HG03095 (cell line): ENCODE results near the gene FOXF2.

Source experiments
- ATAC-seq: cut with Tn5 transposase; IDR thresholded peaks from one replicate; pipeline ENCODE4 v1.9.1; 2021; ENCODE audit warnings: moderate library complexity; ENCODE audit not compliant: unreplicated experiment

FOXF2 gene

DNA sequence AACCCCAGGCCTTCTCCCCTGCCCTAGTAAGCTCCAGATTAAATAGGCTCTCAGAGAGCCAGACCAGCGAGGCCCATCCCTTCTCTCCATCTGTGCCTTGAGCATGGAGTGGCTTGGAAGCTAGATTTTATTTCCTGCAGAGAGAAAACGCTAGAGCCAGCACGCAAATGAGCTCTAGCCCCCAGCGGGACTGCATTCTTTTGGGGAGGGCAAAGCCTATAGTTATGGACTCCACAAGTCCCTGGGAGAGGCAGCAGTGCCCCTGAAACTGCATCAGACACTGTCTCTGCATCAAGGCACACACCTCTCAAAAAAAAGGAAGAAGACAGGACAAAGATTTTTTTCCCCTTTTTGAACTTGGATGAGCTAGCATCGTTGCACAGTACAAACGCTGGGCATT lies 15.8 kb downstream of the FOXF2 start:
- no peak for ATAC-seq

DNA sequence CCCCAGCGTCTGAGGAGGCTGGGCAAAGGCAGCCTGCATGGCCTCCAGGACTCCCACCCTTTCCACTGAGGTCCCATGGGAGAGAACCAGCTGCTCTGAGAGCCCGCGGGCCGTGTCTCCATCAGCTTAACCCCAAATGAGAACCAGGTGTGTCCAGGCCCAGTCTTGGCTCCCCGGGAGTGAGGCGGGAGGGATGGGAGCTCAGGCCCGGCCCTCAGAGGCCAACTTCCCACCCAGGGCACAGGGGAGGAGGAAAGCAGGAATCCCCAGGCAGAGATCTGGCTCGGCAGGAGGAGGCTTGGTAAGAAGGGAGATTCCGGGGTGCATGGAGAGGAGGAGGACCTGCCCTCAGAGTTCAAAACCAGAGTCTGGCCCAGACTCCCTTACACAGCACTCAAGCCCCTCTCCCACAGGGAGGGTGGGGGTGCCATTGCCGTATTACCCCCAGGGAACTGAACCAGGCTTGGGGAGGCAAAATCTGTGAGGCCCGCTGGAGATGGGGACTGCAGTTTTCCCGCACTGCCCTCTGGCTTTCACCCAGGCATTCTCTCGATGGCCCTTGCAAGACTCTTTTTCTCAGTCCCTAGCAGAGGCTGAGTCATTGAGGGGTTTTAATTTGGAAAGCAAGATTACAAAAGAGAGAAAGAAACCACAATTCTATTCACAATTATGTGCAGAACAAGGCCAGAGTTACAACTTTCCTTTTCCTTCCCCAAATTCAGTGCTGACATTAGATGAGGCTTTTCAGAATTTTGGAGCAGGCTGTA lies 17.1 kb downstream of the FOXF2 start:
- ATAC-seq: no peak

DNA sequence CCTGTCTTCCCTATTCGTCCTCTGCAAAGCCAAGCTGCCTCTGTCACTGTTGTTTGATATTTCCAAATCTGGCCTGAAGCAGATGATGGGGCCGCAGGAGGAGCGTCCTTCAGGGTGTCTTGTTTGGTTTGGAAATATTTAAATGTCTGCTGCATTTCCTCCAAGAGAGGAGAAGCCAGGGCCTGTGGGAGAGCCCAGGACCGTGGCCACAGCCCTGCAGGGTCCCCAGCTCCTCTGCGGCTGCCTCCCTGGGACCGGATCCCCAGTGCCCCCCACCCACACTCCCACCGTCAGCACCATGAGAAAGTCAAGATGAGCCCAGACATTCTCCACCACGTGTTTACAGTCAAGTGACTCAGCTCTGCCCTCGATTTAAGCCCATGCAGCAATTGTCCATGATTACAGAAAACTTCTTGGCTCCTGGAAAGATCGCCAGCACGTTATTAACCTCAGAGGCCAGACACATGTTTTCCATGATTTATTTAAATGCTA lies 18.2 kb downstream of the FOXF2 start:
- ATAC-seq: no peak

DNA sequence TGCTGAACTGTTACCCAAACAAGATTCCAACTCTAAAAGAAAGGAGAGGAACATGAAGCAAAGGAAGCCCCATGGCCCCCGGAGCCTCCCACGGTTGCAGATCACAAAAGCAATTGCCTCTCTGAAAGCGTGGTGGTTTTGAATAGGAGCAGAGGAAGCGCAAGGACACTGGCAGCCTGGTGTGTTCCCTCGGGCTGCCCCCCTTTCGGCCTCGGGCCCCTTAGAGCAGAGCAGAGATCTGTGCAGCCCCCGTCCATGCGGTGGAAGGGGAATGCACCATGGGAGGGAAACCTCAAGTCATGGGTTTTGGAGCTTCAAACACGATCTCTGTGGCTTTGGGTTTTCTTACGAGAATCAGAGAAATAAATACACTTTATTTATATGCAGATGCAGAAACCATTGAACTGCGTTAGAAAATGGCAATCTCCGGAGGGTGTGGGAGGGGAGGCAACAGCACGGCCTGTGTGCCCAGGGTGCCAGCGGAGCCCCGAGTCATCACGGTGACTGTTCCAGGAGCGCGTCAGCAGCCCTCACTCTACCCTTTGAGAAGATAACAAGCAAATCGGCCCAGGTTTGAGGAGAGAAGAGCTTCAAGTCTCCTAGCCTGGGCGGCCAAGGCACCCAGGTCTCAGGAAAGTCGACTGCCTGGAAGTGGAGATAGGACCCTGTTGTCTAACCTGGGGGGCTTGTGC lies 20.5 kb downstream of the FOXF2 start:
- no peak for ATAC-seq

DNA sequence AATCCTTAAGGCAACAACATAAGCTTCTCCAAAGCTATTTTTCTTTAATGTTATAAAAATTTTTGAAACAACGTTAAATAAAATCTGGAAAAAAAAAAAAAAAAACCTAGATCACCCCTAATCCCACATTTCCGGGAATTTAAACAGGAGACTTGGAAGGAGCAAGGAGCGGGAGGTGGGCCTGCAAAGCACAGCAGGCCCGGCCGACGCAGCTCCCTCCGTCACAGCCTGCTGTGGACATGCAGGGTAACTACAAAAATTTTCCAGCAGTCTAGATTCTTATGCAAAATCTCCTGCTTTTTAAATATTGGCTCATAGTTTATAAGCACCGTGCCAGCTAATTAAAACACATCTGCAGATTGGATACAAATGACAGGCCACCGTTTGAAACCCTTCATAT lies 23.5 kb downstream of the FOXF2 start:
- ATAC-seq: no peak

DNA sequence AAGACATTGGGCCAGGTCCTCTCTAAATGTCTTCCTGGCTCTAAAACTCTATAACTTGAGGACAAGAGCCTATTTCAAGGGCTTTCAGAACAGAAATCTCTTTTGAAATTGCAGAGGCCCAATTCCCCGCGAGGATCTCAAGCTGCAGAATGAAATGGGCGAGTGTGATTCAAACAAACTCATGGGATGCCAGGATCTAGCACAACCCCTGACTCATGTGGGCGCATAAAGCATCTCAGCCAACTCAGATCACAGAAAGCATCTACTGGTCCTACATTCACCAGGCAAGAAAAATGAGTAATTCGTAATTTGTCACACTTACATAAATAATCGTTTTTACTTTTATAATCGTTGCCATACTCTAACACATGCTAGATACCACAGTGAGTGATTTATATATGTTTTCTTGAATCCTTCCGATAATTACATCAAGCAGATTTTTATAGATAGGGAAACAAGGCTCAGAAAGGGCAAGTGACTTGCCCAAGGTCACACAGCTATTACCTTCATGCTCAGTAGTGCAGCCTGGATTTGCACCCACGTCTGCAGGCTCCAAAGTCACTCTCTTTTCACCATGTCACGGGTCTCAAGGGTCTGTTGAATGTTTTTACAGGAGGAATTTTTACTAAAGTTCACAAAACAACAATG lies 26.2 kb downstream of the FOXF2 start:
- ATAC-seq: no peak

DNA sequence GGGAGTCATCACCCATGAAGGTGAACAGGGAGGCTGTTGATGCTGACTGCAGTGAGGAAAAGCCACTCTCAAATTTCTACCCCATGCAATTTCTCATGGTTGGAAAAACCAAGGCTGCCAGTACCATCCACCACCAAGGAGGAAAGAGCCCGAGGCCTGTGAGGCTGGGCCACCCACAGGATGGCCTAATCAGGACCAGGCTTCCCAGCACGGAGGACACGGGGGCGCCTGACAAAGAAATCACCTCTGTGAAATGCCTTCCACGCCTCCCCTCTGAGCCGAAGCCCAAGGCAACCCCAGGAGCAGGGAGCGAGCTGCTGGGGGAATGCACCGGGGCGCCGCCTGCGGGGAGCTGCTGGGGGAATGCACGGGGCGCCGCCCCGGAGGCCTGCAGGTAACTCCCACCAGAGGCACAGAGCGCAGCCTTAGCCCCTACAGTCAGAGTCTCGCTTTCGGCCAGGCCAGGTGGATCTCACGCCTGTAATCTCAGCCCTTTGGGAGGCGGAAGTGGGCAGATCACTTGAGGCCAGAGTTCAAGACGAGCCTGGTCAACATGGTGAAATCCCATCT lies 26.9 kb downstream of the FOXF2 start:
- ATAC-seq: no peak

DNA sequence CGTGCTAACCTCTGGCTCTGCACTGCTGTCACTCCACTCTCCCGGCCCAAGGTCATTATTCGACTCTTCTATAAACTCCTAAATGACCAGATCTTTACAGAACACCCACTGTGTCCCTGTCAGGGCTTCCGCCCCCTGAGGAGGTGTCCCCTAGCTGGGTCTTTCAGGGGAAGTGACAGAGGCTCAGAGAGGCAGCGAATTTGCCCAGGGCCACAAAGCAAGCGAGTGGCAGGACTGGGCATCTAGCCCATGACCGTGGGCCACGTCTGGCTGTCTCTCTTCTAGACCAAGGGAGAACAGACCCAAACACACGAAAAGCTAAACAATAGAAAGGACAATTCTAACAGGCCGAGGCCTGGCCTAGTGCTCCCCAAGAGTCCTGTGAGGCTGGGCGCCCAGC lies 27.4 kb downstream of the FOXF2 start:
- ATAC-seq: no peak

DNA sequence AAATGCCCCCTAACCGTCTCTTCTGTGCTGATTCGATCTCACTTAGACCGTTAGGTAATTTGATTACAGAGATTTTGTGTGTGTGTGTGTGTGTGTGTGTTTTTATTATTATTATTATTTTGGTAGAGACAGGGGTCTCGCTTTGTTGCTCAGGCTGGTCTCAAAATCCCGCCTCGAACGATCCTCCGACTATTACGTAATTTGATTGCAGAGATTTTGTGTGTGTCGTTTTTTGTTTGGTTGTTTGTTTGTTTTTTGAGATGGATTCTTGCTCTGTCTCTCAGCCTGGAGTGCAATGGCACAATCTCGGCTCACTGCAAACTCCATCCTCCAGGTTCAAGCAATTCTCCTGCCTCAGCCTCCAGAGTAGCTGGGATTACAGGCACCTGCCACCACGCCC lies 28.3 kb downstream of the FOXF2 start:
- ATAC-seq: no peak

DNA sequence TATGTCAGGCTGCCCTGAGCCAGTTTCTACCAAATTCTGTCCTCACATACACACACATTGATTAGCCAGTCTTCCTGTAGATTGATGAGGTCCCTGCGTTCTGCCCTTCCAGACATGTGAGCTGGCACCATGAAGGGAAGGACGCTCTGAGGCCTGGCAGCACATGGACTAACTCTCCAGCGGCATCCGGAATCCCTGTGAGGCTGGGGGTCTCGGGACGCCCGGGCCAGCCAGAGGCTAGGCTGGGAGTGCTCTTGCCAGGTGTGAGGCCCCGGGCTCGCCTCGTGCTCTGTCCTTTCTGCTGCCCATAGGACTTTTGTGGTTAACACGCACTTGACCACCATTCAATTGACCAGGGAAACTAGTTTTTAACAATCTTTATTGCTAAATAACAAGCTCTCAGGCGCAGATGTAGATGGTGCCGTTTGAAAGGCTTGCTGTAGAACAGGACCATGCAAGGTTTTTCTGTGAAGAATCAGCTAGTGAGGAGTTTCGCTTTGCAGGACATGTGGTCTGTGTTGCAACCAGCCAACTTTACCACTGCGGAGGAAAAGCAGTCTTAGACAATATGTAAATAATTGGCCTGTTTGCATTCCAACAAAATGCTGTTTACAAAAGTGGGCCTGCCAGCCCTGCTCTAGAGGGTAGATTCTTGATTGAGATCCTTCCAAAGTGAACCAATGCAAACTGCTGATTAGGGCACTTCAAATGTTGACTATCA lies 29.3 kb downstream of the FOXF2 start:
- ATAC-seq: no peak

DNA sequence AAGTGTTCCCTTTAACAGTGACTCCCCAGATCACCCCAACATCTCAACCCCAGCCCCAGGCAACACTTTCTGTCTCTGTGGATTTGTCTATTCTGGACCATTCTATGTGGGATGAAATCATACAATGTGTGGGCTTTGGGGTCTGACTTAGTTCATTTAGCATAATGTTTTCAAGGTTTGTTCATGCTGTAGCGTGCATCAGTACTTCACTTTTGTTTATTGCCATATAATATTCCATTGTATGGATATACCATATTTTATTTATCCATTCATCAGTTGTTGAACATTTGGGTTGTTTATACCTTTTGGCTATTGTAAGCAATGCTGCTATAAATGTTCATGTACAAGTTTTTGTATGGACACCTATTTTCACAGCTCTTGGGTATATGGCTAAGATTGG lies 31.0 kb downstream of the FOXF2 start:
- no peak for ATAC-seq

DNA sequence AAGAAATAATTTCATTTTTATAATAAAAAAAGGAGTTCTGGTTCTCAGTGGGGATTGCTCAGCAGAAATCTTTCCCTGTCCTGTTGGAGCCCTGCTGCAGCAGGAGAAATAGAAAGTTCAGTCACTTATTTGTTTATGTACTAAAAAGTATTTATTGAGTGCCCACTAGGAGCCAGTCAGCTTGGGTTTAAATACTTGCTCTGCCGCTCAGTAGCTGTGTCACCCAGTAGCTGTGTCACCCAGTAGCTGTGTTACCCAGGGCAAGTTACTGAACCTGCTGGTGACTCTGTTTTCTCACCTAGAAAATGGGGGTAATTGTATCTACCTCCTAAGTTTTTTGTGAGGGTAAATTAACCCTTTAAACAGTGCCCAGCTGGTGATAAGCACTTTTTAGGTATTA lies 32.9 kb downstream of the FOXF2 start:
- ATAC-seq: no peak

DNA sequence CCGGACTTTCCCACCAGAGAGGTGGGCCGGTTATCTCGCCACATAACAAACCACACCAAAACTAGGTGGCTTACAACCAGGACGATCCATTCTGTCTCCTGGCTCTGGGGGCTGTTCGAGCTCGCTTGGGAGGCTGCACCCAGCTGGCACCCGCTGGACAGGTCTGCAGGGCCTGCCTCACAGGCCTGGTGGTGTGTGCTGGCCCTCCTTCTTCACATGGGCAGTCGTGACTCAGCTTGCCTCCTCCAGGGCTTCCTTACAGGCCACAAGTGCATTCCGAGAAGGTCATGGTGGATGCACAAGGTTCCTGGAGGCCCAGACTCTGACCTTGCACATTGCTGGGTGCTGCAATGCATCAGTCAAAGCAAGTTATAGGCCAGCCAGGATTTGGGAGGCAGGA lies 34.2 kb downstream of the FOXF2 start:
- ATAC-seq: no peak

DNA sequence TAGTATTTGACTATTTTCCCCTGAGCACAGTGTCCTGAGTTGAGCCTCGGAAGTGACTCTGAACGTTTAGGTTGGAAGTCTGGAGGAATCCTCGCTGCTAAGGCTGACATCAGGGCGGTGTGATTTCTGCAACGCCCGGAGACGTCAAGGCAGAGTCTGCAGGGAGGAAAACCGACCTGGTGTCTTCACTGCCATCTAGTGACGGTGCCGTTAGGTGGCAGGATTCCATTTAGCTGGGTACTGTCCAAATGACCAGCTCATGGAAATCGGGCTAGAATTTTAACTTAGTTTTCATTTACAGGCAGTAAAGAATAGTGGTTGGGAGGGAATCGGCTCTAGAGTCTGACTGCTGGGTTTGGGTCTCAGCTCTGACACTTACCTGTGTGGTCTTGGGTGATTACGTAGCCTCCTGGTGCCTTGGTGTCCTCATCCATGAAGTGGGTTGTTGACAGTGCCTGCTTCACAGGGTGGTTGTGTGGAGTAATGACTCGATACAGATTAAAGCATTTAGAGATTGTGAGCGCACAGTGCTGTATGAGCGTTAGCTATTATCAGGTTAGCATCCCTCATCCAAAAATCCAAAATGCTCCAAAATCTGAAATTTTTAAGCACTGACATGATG lies 35.0 kb downstream of the FOXF2 start:
- ATAC-seq: no peak

DNA sequence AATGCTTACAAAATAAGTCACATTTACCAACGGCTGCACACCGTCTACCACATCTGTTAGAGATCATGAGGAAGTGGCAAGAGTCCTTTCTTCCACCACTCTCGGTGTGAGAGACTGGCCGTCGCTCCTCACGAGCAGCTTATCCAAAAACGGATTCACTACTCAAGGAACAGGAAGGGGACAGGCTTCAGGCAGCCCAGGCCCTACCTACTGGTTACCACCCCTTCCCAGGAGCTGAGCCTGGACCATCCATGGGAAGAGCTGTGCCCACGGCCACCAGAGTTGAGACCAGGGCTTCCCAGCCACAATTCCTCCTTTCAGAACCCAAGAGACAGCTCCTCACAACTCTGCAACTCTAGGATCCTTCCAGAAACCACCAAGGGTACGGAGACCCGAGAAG lies 37.0 kb downstream of the FOXF2 start:
- ATAC-seq: no peak

DNA sequence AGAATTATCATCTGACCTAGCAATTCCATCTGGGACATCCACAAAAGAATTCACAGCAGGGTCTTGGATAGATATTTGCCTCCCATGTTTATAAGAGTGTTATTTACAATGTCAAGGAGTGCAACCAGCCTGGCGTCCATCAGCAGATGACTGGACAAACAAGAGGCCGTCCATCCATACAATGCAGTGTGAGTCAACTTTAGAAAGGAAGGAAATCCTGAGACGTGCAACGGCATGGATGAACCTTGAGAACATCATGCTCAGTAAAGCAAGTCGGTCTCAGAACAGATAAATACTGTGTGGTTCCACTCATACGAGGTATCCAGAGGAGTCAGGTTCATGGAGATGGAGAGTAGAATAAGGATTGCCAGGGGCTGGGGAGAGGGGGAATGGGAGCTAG lies 46.4 kb downstream of the FOXF2 start:
- no peak for ATAC-seq

DNA sequence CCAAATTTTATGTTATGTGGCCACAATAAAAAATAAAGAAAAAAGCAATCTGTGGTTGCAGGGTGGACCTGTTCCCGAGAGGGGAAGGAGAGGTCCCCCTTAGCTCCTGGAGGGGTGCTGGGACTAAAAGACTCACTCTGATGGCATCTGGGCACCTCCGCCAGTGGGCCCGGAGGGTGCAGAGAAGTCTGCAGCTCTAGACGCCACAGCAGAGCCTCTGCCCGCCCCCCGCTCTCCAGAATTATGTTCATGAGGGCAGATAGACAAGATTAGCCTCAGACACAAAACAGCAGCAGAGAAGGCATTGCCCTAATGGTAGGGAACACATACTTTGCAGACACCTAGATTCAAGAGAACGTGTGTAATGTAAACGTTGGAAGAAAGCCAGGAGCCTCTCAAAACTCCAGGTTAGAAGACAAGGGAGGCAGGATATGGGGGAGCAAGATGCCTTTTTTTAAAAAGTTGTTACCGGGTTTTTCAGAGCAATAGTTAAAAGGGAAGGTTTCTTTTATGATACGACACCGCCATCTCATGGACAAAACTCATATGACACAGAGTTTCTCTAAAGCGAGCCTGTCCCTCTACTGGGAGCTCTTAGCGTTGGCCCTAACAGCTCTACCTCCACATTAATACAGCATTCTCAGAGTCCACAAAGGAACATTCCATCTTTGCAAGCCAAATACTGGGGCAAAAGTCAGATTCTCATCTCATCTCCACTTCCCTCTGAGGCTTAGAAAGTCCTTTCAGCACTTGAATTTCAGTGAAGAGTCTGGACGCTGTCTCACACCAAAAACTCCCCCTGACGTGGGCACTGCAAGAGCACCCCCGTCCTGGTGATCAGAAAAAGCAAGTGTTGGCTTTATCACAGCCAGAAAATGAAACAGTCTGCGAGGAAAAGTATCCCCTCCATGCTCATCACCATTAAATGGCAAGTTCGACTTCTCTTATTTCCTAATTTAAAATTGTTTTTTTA lies 47.2 kb downstream of the FOXF2 start:
- ATAC-seq: no peak

DNA sequence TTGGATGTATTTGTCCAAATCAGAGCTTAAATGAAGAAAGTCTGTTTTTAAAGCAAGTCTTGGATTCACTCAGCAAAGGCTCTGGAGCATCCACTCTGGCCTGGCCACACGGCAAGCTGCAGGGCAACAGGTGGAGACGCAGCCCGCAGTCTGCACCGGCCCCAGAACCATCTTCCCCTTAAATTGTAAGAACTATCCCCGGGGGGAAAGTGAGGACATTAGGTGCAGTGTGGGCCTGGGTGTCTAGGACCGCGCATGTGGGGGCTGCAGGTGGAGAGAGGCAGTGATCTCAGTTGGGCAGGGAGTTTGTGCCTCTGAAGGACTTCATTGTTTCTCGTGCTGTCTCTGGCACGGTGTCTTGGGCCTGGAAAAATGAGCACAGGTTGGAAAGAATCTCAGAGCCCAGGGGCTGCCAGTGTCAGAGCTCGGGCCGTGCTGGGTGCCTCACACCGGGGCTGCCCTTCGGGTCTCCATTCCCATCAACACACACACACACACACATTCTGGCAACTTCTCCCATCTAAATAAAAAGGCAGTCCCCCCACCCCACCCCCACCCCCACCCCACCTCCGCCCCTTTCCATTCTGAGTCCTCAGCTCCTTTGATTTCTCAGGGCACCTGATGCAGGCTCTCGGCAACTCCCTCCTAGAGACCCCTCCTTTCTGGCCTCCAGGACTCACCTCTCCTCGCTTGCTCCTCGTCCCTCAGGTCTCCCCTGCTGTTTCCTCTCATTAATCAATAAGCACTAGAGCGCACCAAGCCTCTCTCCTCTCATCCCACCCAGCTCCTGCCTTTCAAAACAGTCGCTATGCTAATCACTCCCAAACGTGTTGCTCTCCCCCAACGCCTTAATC lies 48.4 kb downstream of the FOXF2 start:
- ATAC-seq: no peak

DNA sequence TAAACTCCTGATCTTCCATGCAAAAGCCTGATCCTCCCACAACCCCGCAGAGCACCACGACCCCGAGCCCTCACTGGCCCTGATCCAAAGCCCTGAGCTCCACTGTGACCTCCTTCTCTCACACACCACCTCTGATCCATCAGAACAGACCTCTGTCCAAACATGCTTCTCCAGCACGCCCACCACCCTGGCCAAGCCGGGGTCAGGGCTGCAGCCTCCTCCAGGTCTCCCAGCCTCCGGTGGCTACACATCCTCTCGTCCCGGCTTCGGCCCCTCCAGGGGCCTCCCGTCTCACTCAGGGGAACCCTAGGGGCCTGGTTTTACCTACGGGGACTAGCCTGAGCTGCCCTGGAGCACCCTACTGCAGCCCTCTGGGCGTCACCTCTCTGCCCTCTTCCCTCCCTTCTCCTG lies 49.1 kb downstream of the FOXF2 start:
- no peak for ATAC-seq
